T-helper 1 cell treated with Interleukin-12 subunit alpha and Interleukin-12 subunit beta and Interleukin-4 antibody, amounts not matched to agents 30 μg/mL and 1 μg/mL, for 36 hours (primary cell): Measurements from ENCODE around the gene MRPS25.
A peak's percentile ranks its signal among the peaks of the same experiment; 100 is the strongest.

Experiments used
- H3K27ac Mint-ChIP-seq: one replicate; pipeline ENCODE4 v1.8.0; 2021; ENCODE audit warnings: mild to moderate bottlenecking, mixed read lengths
- H3K27me3 Mint-ChIP-seq: one replicate; pipeline ENCODE4 v1.8.0; 2021; ENCODE audit warnings: low read depth, mixed read lengths
- H3K36me3 Mint-ChIP-seq: one replicate; pipeline ENCODE4 v1.8.0; 2021; ENCODE audit warnings: low read depth, mixed read lengths
- H3K4me1 Mint-ChIP-seq: one replicate; pipeline ENCODE4 v1.8.0; 2021; ENCODE audit warnings: low read depth, mixed read lengths
- H3K4me3 Mint-ChIP-seq: one replicate; pipeline ENCODE4 v1.8.0; 2021; ENCODE audit warnings: mild to moderate bottlenecking, moderate library complexity, mixed read lengths
- H3K9me3 Mint-ChIP-seq: one replicate; pipeline ENCODE4 v1.8.0; 2021; ENCODE audit warnings: mixed read lengths

The MRPS25 gene

GRCh38 chr3:15064299-15064834 is 748 bp downstream of the MRPS25 start:
- Mint-ChIP-seq H3K27ac (peak overlapping the region; percentile 95), H3K27me3 (no peaks in the 10 kb centered on the region), H3K4me3 (peak overlapping the region; percentile 93), H3K36me3 (peaks cover 6% of the 10 kb centered on the region), H3K9me3 (no peaks in the 10 kb centered on the region), H3K4me1 (peaks cover 23% of the 10 kb centered on the region)

- Mint-ChIP-seq H3K4me3 (peak overlapping the region; percentile 93), H3K9me3 (no peaks in the 10 kb centered on the region), H3K36me3 (peaks cover 6% of the 10 kb centered on the region), H3K27ac (peak overlapping the region; percentile 95), H3K4me1 (peaks cover 22% of the 10 kb centered on the region), H3K27me3 (no peaks in the 10 kb centered on the region)
Measured at GRCh38 chr3:15063656-15064286, 1.3 kb downstream of the MRPS25 start.

GRCh38 chr3:15063238-15063637 is 1.9 kb downstream of the MRPS25 start:
- Mint-ChIP-seq H3K27ac (no peak overlapping the region), H3K36me3 (peaks cover 11% of the 10 kb centered on the region)

DNA sequence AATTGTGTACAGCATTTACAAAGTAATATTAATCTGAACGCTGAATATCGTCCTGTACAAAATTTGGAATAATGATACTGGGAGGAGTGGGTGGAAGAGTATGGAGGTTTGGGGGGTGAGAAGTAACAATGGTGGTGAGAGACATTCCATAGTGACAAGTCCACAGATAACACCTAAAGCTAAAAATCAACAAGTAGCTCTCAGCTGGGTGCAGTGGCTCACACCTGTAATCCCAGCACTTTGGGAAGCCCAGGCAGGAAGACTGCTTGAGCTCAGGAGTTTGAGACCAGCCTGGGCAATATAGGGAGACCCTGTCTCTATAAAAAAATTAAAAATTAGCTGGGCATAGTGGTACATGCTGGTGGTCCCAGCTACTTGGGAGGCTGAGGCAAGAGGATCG is 5.1 kb downstream of the MRPS25 start:
- H3K4me3 Mint-ChIP-seq = no peak overlapping the region
- H3K27me3 Mint-ChIP-seq = no peaks in the 10 kb centered on the region
- H3K9me3 Mint-ChIP-seq = no peaks in the 10 kb centered on the region
- H3K36me3 Mint-ChIP-seq = peaks cover 18% of the 10 kb centered on the region
- peaks cover 26% of the 10 kb centered on the region for H3K4me1 Mint-ChIP-seq
- peak overlapping the region; percentile 55 for H3K27ac Mint-ChIP-seq

More at GRCh38 chr3:15063238-15063637, 1.9 kb downstream of the MRPS25 start:
- H3K4me1 Mint-ChIP-seq = peaks cover 24% of the 10 kb centered on the region
- no peaks in the 10 kb centered on the region for H3K9me3 Mint-ChIP-seq
- no peaks in the 10 kb centered on the region for H3K27me3 Mint-ChIP-seq
- H3K4me3 Mint-ChIP-seq = peak overlapping the region; percentile 93

DNA sequence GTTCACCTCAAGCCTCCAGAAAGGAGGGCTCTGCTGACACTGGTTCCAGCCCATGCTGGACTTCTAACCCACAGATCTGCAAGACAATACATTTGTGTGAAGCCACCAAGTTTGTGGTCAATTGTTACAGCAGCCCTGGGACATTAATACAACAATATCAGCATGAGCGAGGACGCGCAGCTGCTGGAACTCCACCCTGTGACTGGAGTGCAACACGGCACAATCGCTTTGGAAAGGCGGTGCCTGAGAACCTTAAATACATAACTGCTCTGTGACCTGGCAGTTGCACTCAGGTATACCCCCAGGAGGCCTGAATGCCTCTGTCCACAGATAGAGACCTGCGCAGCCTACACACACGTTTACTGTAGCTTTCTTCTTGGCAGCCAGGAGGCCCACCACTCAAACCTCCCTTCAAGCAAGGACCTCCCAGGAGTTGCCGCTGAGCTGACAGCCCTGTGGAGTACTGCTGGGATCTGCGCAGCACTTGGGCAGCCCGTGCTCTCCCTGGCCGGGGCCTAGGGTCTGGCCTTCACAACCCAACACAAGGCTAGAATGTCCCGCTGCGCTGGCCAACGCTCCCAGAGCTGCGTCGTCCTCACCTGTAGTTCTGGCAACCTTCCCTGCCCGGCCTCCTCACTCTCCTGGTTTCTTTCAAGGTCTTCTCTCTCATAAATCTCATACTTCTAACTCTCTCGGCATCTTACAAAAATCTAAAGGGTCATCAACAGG is 8.3 kb downstream of the MRPS25 start:
- Mint-ChIP-seq H3K36me3 (peaks cover 24% of the 10 kb centered on the region), H3K9me3 (peaks cover 3% of the 10 kb centered on the region), H3K27ac (no peak overlapping the region), H3K4me3 (no peak overlapping the region), H3K27me3 (no peaks in the 10 kb centered on the region), H3K4me1 (peaks cover 16% of the 10 kb centered on the region)

DNA sequence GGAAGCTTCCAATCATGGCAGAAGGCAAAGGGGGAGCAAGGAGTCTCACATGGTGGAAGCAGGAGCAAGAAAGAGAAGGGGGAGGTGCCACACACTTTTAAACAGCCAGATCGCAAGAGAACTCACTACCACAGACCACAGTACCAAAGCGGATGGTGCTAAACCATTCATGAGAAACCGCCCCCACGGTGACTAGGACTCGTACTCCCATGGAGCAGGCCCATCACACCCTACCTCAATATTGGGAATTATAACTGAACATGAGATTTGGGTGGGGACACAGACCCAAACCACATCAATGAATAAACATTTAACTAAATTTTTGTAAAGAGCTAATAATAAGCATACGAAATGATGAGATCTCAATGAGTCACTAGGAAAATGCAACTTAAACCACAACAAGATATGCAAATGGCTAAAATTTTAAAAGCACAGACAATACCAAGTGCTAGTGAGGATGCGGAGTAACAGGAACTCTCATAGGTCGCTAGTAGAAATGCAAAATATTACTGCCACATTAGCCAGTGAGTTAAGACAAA is 10.0 kb downstream of the MRPS25 start:
- Mint-ChIP-seq H3K36me3 (peaks cover 24% of the 10 kb centered on the region), H3K9me3 (peaks cover 3% of the 10 kb centered on the region), H3K4me1 (peaks cover 16% of the 10 kb centered on the region), H3K27ac (peak overlapping the region; percentile 84), H3K27me3 (no peaks in the 10 kb centered on the region), H3K4me3 (peak overlapping the region; percentile 32)

GRCh38 chr3:15053541-15053940 is 11.6 kb downstream of the MRPS25 start:
- Mint-ChIP-seq H3K36me3 (peaks cover 26% of the 10 kb centered on the region), H3K27me3 (no peaks in the 10 kb centered on the region), H3K4me1 (peaks cover 11% of the 10 kb centered on the region), H3K4me3 (no peak overlapping the region), H3K9me3 (peaks cover 3% of the 10 kb centered on the region), H3K27ac (no peak overlapping the region)

DNA sequence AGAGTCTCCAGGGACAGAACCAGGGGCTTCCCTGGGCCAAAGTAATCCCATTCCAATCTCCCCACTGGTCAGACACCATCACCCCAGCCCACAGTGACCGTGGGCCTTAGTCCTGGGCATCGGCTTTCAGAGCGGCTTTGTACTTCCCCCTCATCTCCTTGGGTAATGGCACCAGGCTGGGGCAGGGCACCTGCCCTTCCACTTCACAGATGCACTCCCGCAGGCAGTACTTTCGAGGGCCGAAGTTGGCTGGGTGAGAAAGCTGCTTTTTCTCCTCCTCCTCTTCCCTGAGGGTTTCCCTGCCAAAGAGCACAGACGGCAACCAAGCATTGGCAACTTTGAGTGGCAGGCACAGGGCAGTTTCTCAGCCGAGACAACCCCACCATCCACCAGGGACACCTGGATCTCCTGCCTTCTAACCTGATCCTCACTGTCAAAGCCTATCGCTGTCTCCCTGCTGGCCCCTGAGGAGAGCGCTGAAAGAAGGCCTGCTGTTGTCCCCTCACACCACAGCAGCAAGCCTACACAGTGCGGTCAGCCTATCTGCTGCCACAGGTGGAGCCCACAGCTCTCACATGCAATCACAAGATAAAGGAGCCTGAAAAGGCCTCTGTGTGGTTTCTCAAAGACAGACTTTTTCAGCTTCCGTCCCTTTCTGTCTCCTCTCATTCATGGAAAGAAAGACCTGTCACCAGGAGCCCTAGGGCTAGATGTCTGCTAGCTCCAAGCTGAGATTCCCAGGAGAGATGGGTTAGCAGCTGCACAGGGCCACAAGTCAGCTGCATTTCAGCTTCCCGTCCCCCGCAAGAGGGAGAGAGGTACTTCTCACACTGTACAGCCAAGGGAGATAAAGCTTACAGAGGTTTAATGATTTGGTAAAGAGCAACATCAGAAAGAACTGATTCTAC is 12.5 kb downstream of the MRPS25 start:
- H3K4me3 Mint-ChIP-seq = no peak overlapping the region
- no peaks in the 10 kb centered on the region for H3K27me3 Mint-ChIP-seq
- H3K4me1 Mint-ChIP-seq = peaks cover 9% of the 10 kb centered on the region
- H3K27ac Mint-ChIP-seq = no peak overlapping the region
- H3K9me3 Mint-ChIP-seq = peaks cover 3% of the 10 kb centered on the region
- H3K36me3 Mint-ChIP-seq = peaks cover 26% of the 10 kb centered on the region

- Mint-ChIP-seq H3K36me3 (peaks cover 29% of the 10 kb centered on the region), H3K27ac (no peak overlapping the region), H3K4me3 (no peak overlapping the region), H3K4me1 (peaks cover 9% of the 10 kb centered on the region), H3K9me3 (peaks cover 3% of the 10 kb centered on the region), H3K27me3 (no peaks in the 10 kb centered on the region)
Measured at GRCh38 chr3:15051531-15051930, 13.6 kb downstream of the MRPS25 start.

DNA sequence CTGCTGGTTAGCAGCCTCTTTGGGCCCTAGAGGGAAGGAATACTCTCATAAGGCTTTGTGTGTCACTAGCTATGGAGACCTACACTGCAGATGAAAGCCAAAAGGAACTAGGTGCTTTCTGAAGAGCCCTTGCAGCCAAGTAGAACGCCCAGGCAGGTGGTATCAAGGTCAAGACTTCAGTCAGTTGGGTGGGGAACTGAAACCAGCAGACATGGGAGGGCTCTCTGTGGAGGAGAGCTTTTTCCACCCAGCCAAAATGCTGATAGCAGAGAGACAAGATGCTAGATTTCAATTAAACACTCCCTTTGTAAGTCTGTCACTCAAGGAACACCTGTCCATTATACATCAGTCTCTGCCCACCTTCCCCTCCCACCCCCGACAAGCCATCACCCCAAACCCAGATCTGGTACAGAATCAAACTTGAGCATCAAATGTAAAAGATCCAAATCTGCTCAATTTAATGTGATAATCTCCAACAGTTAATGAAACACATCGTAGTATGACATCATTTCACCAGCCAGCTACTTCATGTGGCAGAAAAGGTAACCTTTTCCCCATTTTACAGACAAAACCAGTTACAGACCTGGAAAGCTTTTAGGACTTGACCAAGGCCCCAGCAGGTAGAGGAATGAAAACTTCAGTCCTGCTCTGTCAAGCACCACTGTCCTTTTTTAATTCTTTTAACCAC is 14.6 kb downstream of the MRPS25 start:
- Mint-ChIP-seq H3K36me3 (peaks cover 30% of the 10 kb centered on the region), H3K9me3 (peaks cover 3% of the 10 kb centered on the region), H3K4me3 (no peak overlapping the region), H3K4me1 (peaks cover 10% of the 10 kb centered on the region), H3K27me3 (no peaks in the 10 kb centered on the region), H3K27ac (no peak overlapping the region)

GRCh38 chr3:15049584-15049983 is 15.5 kb downstream of the MRPS25 start:
- Mint-ChIP-seq H3K27me3 (no peaks in the 10 kb centered on the region), H3K36me3 (peaks cover 24% of the 10 kb centered on the region)

GRCh38 chr3:15045667-15046066 is 19.4 kb downstream of the MRPS25 start:
- H3K9me3 Mint-ChIP-seq = no peaks in the 10 kb centered on the region
- no peak overlapping the region for H3K4me3 Mint-ChIP-seq
- H3K27ac Mint-ChIP-seq = peak overlapping the region; percentile 10
- peaks cover 34% of the 10 kb centered on the region for H3K36me3 Mint-ChIP-seq
- no peaks in the 10 kb centered on the region for H3K27me3 Mint-ChIP-seq
- peaks cover 12% of the 10 kb centered on the region for H3K4me1 Mint-ChIP-seq

More at GRCh38 chr3:15049584-15049983, 15.5 kb downstream of the MRPS25 start:
- no peak overlapping the region for H3K27ac Mint-ChIP-seq
- H3K9me3 Mint-ChIP-seq = no peaks in the 10 kb centered on the region
- peaks cover 7% of the 10 kb centered on the region for H3K4me1 Mint-ChIP-seq
- H3K4me3 Mint-ChIP-seq = no peak overlapping the region

DNA sequence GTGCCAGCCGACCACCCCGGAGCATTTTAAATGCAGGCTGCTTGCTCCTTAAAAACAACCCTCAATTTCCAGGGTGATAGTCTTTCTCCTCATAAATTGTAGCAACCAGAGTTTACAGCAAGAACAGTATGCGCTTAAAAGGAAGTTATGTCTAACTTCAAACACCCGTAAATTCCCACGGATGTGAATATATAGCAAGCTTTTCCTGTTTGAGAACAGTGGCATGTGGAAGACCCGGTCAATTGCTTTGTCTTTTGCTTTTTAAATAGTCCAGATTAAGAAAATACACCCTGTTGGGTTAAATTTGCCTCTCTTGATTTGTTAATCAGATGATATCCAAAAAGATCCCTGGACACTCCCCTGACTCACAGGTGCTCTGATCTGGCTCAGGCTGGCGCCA is 20.8 kb downstream of the MRPS25 start:
- Mint-ChIP-seq H3K27me3 (no peaks in the 10 kb centered on the region), H3K36me3 (peaks cover 34% of the 10 kb centered on the region), H3K4me3 (no peak overlapping the region)

More for the DNA sequence above, 20.8 kb downstream of the MRPS25 start:
- peak overlapping the region; percentile 46 for H3K27ac Mint-ChIP-seq
- H3K4me1 Mint-ChIP-seq = peaks cover 12% of the 10 kb centered on the region
- H3K9me3 Mint-ChIP-seq = no peaks in the 10 kb centered on the region
